IgD-negative memory B cell (primary cell): ENCODE measurements around the gene ZNF484. TPM values are rescaled to one million over a fixed set of nuclear protein-coding genes. Genes with fewer than 3 reads are reported as not detected.
A peak's percentile ranks its signal among the peaks of the same experiment; 100 is the strongest.
"Not testable (repeated sequence)": the region's sequence is repeated elsewhere in the genome, so short reads cannot be mapped to it uniquely, and the experiment has no call there.

Experiments
- H3K27ac Mint-ChIP-seq, 3 donors: one replicate each; pipeline ENCODE4 v1.8.0; 2020 to 2022; ENCODE audit warnings: mild to moderate bottlenecking in 3 of 3, mixed read lengths in 3 of 3, moderate library complexity in 1 of 3
- H3K27me3 Mint-ChIP-seq: one replicate; pipeline ENCODE4 v1.8.0; 2021; ENCODE audit warnings: mixed read lengths
- H3K36me3 Mint-ChIP-seq: one replicate; pipeline ENCODE4 v1.8.0; 2020; ENCODE audit warnings: mild to moderate bottlenecking, mixed read lengths
- H3K4me1 Mint-ChIP-seq, 3 donors: one replicate each; pipeline ENCODE4 v1.8.0; 2020 to 2022; ENCODE audit warnings: mixed read lengths in 3 of 3, mild to moderate bottlenecking in 1 of 3
- H3K4me3 Mint-ChIP-seq, 4 donors: one replicate each; pipeline ENCODE4 v1.8.0; 2020 to 2022; ENCODE audit warnings: mild to moderate bottlenecking in 4 of 4, mixed read lengths in 4 of 4, moderate library complexity in 3 of 4
- H3K9me3 Mint-ChIP-seq, 3 donors: one replicate each; pipeline ENCODE4 v1.8.0; 2020 to 2021; ENCODE audit warnings: mixed read lengths in 3 of 3, mild to moderate bottlenecking in 1 of 3
- polyA plus RNA-seq: library from polyadenylated mRNA; unstranded; fragments of 300-500 nt; fragmentation: Illumina TruSeq; gene quantifications from one replicate; pipeline ENCODE4 v1.2.3, GENCODE V29; 2021

ZNF484 gene
- polyA plus RNA-seq, 1 donor from 2014 or later, result 4.3 TPM

GRCh38 chr9:92883666-92884405, 6.0 kb upstream of the ZNF484 start:
- H3K27me3 Mint-ChIP-seq, result peaks cover 12% of the 10 kb centered on the region
- H3K4me3 Mint-ChIP-seq, H3K27ac Mint-ChIP-seq, H3K9me3 Mint-ChIP-seq, H3K36me3 Mint-ChIP-seq, H3K4me1 Mint-ChIP-seq: not testable (repeated sequence)

- Mint-ChIP-seq H3K4me1 (peaks cover 6 to 12% (median 8%) of the 10 kb centered on the region in 3 donors), H3K36me3 (peaks cover 2% of the 10 kb centered on the region), H3K27me3 (peaks cover 10% of the 10 kb centered on the region), H3K27ac (no peak overlapping the region), H3K4me3 (peak overlapping the region in 1 of 4 donors; percentile 21), H3K9me3 (no peaks in the 10 kb centered on the region)
Measured at GRCh38 chr9:92882276-92882675, 4.4 kb upstream of the ZNF484 start.

- H3K4me3 Mint-ChIP-seq, result peak overlapping the region in 1 of 4 donors; percentile 2
- H3K27me3 Mint-ChIP-seq, result no peaks in the 10 kb centered on the region
- peaks cover 8% of the 10 kb centered on the region for H3K36me3 Mint-ChIP-seq
- no peaks in the 10 kb centered on the region for H3K9me3 Mint-ChIP-seq
- H3K4me1 Mint-ChIP-seq, result peaks cover 21 to 38% (median 35%) of the 10 kb centered on the region in 3 donors
- no peak overlapping the region for H3K27ac Mint-ChIP-seq
Measured at GRCh38 chr9:92875373-92875772, 2.5 kb downstream of the ZNF484 start.

GRCh38 chr9:92870289-92870688, 7.5 kb downstream of the ZNF484 start:
- Mint-ChIP-seq H3K27ac (peak overlapping the region in 1 of 3 donors; percentile 76), H3K4me3 (peak overlapping the region in 1 of 4 donors; percentile 28), H3K9me3 (peaks cover 0 to 4% (median 0%) of the 10 kb centered on the region in 3 donors), H3K4me1 (peaks cover 11 to 25% (median 15%) of the 10 kb centered on the region in 3 donors), H3K36me3 (peaks cover 12% of the 10 kb centered on the region), H3K27me3 (no peaks in the 10 kb centered on the region)

GRCh38 chr9:92866600-92866999, 11.2 kb downstream of the ZNF484 start:
- Mint-ChIP-seq H3K36me3 (peaks cover 11% of the 10 kb centered on the region), H3K4me1 (peaks cover 15 to 20% (median 16%) of the 10 kb centered on the region in 3 donors)
- not testable (repeated sequence) for H3K27me3 Mint-ChIP-seq, H3K9me3 Mint-ChIP-seq, H3K27ac Mint-ChIP-seq, H3K4me3 Mint-ChIP-seq

- H3K4me1 Mint-ChIP-seq, result peaks cover 7 to 15% (median 11%) of the 10 kb centered on the region in 3 donors
- H3K27ac Mint-ChIP-seq, result no peak overlapping the region
- no peak overlapping the region for H3K4me3 Mint-ChIP-seq
- H3K27me3 Mint-ChIP-seq, result no peaks in the 10 kb centered on the region
- peaks cover 0 to 4% (median 0%) of the 10 kb centered on the region in 3 donors for H3K9me3 Mint-ChIP-seq
- H3K36me3 Mint-ChIP-seq, result peaks cover 17% of the 10 kb centered on the region
Measured at GRCh38 chr9:92864152-92864551, 13.7 kb downstream of the ZNF484 start.

- H3K27ac Mint-ChIP-seq, result no peak overlapping the region
- H3K36me3 Mint-ChIP-seq, result peaks cover 25% of the 10 kb centered on the region
- H3K27me3 Mint-ChIP-seq, result no peaks in the 10 kb centered on the region
- H3K4me1 Mint-ChIP-seq, result peaks cover 5 to 11% (median 11%) of the 10 kb centered on the region in 3 donors
- no peak overlapping the region for H3K4me3 Mint-ChIP-seq
- no peaks in the 10 kb centered on the region for H3K9me3 Mint-ChIP-seq
Measured at GRCh38 chr9:92860867-92861266, 17.0 kb downstream of the ZNF484 start.

- H3K27ac Mint-ChIP-seq, result no peak overlapping the region
Measured at GRCh38 chr9:92857236-92857635, 20.6 kb downstream of the ZNF484 start.

GRCh38 chr9:92853716-92854115, 24.1 kb downstream of the ZNF484 start:
- no peaks in the 10 kb centered on the region for H3K4me1 Mint-ChIP-seq
- H3K4me3 Mint-ChIP-seq, result no peak overlapping the region
- peaks cover 49% of the 10 kb centered on the region for H3K36me3 Mint-ChIP-seq
- H3K9me3 Mint-ChIP-seq, result peaks cover 2 to 18% (median 12%) of the 10 kb centered on the region in 3 donors
- H3K27me3 Mint-ChIP-seq, result no peaks in the 10 kb centered on the region
- H3K27ac Mint-ChIP-seq, result no peak overlapping the region

More at GRCh38 chr9:92857236-92857635, 20.6 kb downstream of the ZNF484 start:
- H3K9me3 Mint-ChIP-seq, result peaks cover 2 to 4% (median 4%) of the 10 kb centered on the region in 3 donors
- H3K27me3 Mint-ChIP-seq, result no peaks in the 10 kb centered on the region
- peaks cover 43% of the 10 kb centered on the region for H3K36me3 Mint-ChIP-seq
- H3K4me1 Mint-ChIP-seq, result peaks cover 1 to 4% (median 2%) of the 10 kb centered on the region in 3 donors
- H3K4me3 Mint-ChIP-seq, result no peak overlapping the region

- Mint-ChIP-seq H3K36me3 (peaks cover 58% of the 10 kb centered on the region), H3K9me3 (peaks cover 6 to 33% (median 31%) of the 10 kb centered on the region in 3 donors), H3K27ac (no peak overlapping the region), H3K4me1 (no peaks in the 10 kb centered on the region), H3K27me3 (no peaks in the 10 kb centered on the region), H3K4me3 (no peak overlapping the region)
Measured at GRCh38 chr9:92850898-92851297, 26.9 kb downstream of the ZNF484 start.

GRCh38 chr9:92848740-92849139, 29.1 kb downstream of the ZNF484 start:
- Mint-ChIP-seq H3K4me3 (peak overlapping the region in 1 of 4 donors; percentile 39), H3K36me3 (peaks cover 58% of the 10 kb centered on the region), H3K9me3 (peaks cover 7 to 46% (median 38%) of the 10 kb centered on the region in 3 donors)
- not testable (repeated sequence) for H3K27me3 Mint-ChIP-seq, H3K27ac Mint-ChIP-seq, H3K4me1 Mint-ChIP-seq

- Mint-ChIP-seq H3K27me3 (no peaks in the 10 kb centered on the region), H3K4me1 (no peaks in the 10 kb centered on the region), H3K4me3 (no peak overlapping the region), H3K27ac (no peak overlapping the region), H3K9me3 (peaks cover 7 to 47% (median 38%) of the 10 kb centered on the region in 3 donors), H3K36me3 (peaks cover 48% of the 10 kb centered on the region)
Measured at GRCh38 chr9:92846662-92847145, 31.1 kb downstream of the ZNF484 start.

GRCh38 chr9:92838411-92838810, 39.4 kb downstream of the ZNF484 start:
- not testable (repeated sequence) for H3K27me3 Mint-ChIP-seq, H3K4me1 Mint-ChIP-seq, H3K4me3 Mint-ChIP-seq, H3K36me3 Mint-ChIP-seq, H3K27ac Mint-ChIP-seq
- peaks cover 7 to 33% (median 23%) of the 10 kb centered on the region in 3 donors for H3K9me3 Mint-ChIP-seq

GRCh38 chr9:92837191-92837590, 40.6 kb downstream of the ZNF484 start:
- H3K36me3 Mint-ChIP-seq, result peaks cover 2% of the 10 kb centered on the region
- H3K27ac Mint-ChIP-seq, result no peak overlapping the region
- H3K27me3 Mint-ChIP-seq, result no peaks in the 10 kb centered on the region
- H3K4me1 Mint-ChIP-seq, result peaks cover 0 to 1% (median 0%) of the 10 kb centered on the region in 3 donors
- H3K4me3 Mint-ChIP-seq, result peak overlapping the region in 1 of 4 donors; percentile 49
- peaks cover 7 to 30% (median 18%) of the 10 kb centered on the region in 3 donors for H3K9me3 Mint-ChIP-seq

- Mint-ChIP-seq H3K4me3 (no peak overlapping the region), H3K27me3 (peaks cover 5% of the 10 kb centered on the region), H3K27ac (no peak overlapping the region), H3K4me1 (no peaks in the 10 kb centered on the region), H3K36me3 (no peaks in the 10 kb centered on the region), H3K9me3 (peaks cover 3 to 11% (median 5%) of the 10 kb centered on the region in 3 donors)
Measured at GRCh38 chr9:92829420-92829819, 48.4 kb downstream of the ZNF484 start.

GRCh38 chr9:92825065-92825464, 52.8 kb downstream of the ZNF484 start:
- H3K27ac Mint-ChIP-seq, H3K4me3 Mint-ChIP-seq, H3K36me3 Mint-ChIP-seq, H3K9me3 Mint-ChIP-seq, H3K4me1 Mint-ChIP-seq: not testable (repeated sequence)
- peaks cover 10% of the 10 kb centered on the region for H3K27me3 Mint-ChIP-seq
